Jurkat, Clone E6-1 (cell line): ENCODE data around the gene ACADL. TPM values are rescaled to one million over a fixed set of nuclear protein-coding genes. Genes with fewer than 3 reads are reported as not detected.

Experiments used
- DNase-seq: peaks from one replicate; pipeline ENCODE4 v3.0.0-alpha.2; 2011; ENCODE audit warnings: low read depth, low spot score
- H3K4me3 ChIP-seq: 2 replicates; pipeline ENCODE4 v1.5.1; 2011; ENCODE audit warnings: mild to moderate bottlenecking, low read length, control low read depth, moderate library complexity
- polyA plus RNA-seq: library from polyadenylated mRNA; unstranded; fragments of >200 nt; gene quantifications from one replicate; pipeline ENCODE4 v1.2.1, GENCODE V29; 2012; ENCODE audit warnings: missing spikeins; ENCODE audit not compliant: insufficient read length, insufficient read depth

ACADL gene
- not detected for polyA plus RNA-seq

GRCh38 chr2:210224941-210225672, at the start of gene ACADL:
TSS of gene ACADL (minus strand) at chr2:210225447. CDS start at chr2:210225263, 184 bp downstream.
- no peak for DNase-seq
- H3K4me3 ChIP-seq, result no peak within 1 kb of the TSS

- DNase-seq, result no peak
- no peak overlapping the region for H3K4me3 ChIP-seq
These were observed 46.1 kb upstream of the ACADL start for GRCh38 chr2:210271300-210271699.

GRCh38 chr2:210269148-210269547, 43.9 kb upstream of the ACADL start:
- DNase-seq, result no peak
- no peak overlapping the region for H3K4me3 ChIP-seq

- no peak for DNase-seq
- no peak overlapping the region for H3K4me3 ChIP-seq
These were observed 43.0 kb upstream of the ACADL start for GRCh38 chr2:210268281-210268680.

- no peak overlapping the region for H3K4me3 ChIP-seq
These were observed 42.5 kb upstream of the ACADL start for GRCh38 chr2:210267698-210268097.

GRCh38 chr2:210264282-210264681, 39.0 kb upstream of the ACADL start:
- no peak overlapping the region for H3K4me3 ChIP-seq

More at GRCh38 chr2:210267698-210268097, 42.5 kb upstream of the ACADL start:
- no peak for DNase-seq

GRCh38 chr2:210263841-210264240, 38.6 kb upstream of the ACADL start:
- H3K4me3 ChIP-seq, result no peak overlapping the region
- no peak for DNase-seq

More at GRCh38 chr2:210264282-210264681, 39.0 kb upstream of the ACADL start:
- no peak for DNase-seq

- DNase-seq, result no peak
- no peak overlapping the region for H3K4me3 ChIP-seq
These were observed 36.8 kb upstream of the ACADL start for GRCh38 chr2:210262036-210262435.

GRCh38 chr2:210259687-210260086, 34.4 kb upstream of the ACADL start:
- H3K4me3 ChIP-seq, result no peak overlapping the region
- no peak for DNase-seq

GRCh38 chr2:210252699-210253606, 27.7 kb upstream of the ACADL start:
- DNase-seq, result no peak

GRCh38 chr2:210250622-210251021, 25.4 kb upstream of the ACADL start:
- no peak for DNase-seq
- H3K4me3 ChIP-seq, result no peak overlapping the region

More at GRCh38 chr2:210252699-210253606, 27.7 kb upstream of the ACADL start:
- no peak overlapping the region for H3K4me3 ChIP-seq

- DNase-seq, result no peak
- H3K4me3 ChIP-seq, result no peak overlapping the region
These were observed 8.2 kb upstream of the ACADL start for GRCh38 chr2:210233487-210233886.

GRCh38 chr2:210230984-210231383, 5.7 kb upstream of the ACADL start:
- H3K4me3 ChIP-seq, result no peak overlapping the region
- no peak for DNase-seq

GRCh38 chr2:210230518-210230917, 5.3 kb upstream of the ACADL start:
- no peak for DNase-seq
- H3K4me3 ChIP-seq, result no peak overlapping the region

GRCh38 chr2:210228586-210228985, 3.3 kb upstream of the ACADL start:
- DNase-seq, result no peak
- H3K4me3 ChIP-seq, result no peak overlapping the region

- H3K4me3 ChIP-seq, result no peak overlapping the region
- no peak for DNase-seq
These were observed 2.2 kb upstream of the ACADL start for GRCh38 chr2:210227290-210228088.

GRCh38 chr2:210226223-210226622, 976 bp upstream of the ACADL start:
- H3K4me3 ChIP-seq, result no peak overlapping the region
- no peak for DNase-seq

- H3K4me3 ChIP-seq, result no peak overlapping the region
- DNase-seq, result no peak
These were observed 681 bp downstream of the ACADL start for GRCh38 chr2:210224591-210224940.

GRCh38 chr2:210215120-210215519, 10.1 kb downstream of the ACADL start:
- H3K4me3 ChIP-seq, result no peak overlapping the region
- DNase-seq, result no peak
